Measurements from ENCODE around the gene RECK.

The RECK gene

DNA sequence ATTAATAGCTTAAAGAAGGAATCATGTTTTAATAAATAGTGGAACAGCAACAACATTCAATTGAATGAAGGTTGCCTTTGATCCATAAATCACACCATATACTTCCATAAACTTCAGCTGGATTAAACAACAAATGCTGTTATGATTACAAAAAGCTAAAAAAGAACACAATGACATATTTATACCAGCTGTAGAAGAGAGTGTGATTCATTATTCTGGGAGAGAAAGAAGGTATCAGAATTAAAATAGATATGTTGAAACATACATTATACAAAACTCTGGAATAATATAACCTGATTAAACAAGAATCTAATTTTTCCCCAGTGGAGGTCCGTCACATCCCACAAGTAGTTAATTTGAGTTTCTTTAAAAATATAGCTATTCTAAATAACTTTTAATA is 7.5 kb upstream of the RECK start:
- no peak for DNase-seq (ENCODE audit: low read depth in 2 of 2)

DNA sequence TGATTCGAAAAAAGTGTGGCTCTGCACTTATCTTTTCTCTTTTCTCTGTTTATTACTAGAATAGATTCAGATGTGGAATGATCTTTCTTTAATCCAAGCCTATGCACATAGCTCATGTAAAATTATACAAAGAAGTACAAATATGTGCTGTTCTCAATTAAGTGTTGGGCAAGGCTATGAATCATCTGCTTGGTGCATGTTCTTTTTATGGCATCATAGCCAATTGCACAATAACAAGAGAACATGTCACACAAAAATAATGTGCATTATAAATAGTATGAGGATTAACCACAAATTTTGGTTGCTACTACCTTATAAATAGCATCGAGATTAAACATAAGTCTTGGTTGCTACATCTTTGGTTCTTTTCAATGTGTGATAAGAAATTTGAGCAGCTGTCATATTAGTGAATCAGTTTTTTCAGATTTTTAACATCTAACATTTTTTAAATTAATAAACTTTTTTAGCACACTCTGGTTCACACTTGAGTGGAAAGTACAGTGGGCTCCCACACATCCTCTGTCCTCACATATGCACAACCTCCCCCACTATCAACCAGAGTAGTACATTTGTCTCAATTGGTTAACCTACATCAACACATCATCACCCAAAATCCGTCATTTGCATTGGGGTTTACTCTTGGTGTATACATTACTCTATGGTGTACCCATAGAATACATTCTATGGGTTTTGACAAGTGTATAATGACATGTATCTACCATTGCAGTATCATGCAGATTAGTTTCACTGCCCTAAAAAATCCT is 6.8 kb upstream of the RECK start:
- DNase-seq (ENCODE audit: low read depth in 2 of 2) = no peak

DNA sequence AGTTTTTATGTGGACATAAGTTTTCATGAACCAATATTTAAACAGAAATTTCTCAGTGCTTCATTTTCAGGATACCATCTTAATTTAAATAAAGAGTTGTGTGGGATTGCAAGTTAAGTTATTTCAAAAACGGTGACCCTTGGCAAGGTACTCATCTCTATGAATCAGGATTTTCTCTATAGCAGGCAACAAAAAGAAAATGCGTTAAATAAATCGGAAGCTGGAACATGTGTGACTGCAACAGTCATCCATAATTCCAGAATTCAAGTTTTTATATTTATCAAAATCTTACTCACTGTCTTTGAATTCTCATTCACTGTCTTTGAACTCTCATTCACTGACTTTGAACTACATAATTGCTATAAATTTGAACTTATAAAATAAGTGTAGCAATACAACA is 5.8 kb upstream of the RECK start:
- DNase-seq (ENCODE audit: low read depth in 2 of 2) = no peak

DNA sequence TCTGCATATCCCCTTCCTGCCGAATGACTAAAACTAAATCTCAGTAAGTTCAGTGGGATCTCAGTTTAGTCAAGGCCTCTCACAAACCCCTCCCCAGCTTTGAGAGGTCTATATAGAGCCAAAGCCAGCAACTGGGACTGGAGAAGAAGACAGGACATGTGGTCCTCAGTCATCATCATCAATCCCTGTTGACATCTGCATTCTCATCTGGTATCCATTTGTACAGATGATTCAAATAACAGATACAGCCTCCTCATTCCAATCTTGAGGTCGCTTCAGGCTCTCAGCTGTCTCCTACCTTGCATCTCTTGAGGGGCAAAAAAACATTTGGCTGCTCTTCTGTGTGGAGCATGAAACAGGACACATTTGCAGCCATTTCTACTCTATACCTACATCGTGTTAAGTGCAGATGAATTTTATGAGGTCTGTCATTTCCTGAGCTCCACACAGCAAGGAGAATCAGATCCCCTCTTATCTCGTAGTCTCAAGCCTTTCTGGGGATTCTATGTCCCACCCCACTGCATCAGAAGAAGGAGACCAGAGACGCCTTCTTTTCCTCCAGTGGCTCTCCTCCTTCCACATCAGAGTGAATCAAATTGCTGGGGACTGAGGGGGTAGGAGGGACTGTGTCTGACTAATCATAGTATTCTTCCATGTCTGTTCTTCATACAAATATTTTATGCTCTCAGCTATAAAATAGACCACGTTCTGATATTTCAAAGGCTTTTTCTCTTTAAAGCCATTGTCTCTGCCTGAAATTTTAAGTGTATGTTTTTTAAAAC is 4.7 kb upstream of the RECK start:
- no peak for DNase-seq (ENCODE audit: low read depth in 2 of 2)

DNA sequence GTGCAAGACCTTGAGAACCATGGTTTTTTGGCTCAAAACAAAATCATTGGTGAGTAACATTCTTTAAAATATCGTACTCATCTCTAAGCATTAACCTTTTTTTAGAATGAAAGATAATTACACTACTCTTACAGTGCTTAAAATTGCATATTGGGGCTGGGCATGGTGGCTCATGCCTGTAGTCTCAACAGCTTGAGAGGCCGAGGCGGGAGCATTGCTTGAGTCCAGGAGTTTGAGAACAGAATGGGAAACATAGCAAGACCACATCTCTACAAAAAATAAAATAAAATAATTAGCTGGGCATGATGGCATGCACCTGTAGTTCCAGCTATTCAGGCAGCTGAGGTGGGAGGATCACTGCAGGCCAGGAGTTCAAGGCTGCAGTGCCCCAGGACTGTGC is 2.9 kb upstream of the RECK start:
- no peak for DNase-seq (ENCODE audit: low read depth in 2 of 2)

DNA sequence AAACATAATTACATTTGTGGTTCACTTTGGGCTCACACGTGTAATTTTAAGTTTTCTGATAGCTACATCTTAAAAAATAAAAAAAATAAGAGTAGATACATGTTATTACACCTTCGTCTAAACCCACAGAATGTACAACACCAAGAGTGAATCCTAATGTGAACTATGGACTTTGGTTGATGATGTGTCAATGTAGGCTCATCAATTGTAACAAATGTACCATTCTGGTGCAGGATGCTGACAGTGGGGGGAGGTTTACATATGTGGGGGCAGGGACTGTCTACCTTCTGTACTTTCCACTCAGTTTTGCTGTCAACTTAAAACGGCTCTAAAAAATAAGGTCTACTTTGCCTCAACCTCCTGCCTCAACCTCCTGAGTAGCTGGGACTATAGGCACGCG is 2.5 kb upstream of the RECK start:
- no peak for DNase-seq (ENCODE audit: low read depth in 2 of 2)

DNA sequence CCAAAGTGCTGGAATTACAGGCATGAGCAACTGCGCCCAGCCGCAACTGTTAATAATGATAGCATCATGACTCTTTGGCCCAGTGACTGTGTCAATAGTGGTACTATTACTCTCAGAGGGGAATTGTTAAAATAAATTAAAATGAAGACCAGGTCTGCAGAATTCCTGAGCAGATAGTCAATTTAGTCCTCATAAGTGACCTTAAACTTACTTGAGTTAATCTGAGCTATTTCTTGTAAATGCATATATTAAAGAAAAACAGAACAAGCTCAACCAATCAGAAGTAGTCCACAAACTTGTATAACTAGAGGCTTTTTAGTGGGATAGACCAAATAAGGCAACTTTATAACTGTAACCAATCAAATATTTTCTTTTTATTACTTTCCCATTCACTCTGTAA is 1.7 kb upstream of the RECK start:
- DNase-seq (ENCODE audit: low read depth in 2 of 2) = no peak

DNA sequence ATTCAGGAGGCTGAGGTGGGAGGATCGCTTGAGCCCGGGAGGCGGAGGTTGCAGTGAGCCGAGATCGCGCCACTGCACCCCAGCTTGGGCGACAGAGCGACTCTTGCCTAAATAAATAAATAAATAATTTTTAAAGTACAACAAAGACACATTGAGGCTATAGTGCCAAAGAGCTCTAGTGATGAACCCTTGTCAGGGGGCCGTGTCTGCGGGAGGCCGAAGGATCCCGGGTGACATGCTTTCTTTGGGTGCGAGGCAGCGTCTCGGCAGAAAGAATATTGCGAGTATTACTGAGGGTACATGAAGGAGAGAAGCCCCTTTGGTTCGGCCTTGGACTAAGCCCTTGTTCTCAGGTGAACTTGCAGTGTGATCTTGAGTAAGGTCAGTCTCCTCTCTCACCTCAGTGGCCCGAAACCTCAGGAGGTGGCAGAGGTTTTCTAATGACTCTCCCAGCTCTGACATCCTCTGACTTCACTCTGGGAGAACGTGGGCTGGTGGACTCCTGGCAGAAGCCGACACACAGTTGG is 397 bp upstream of the RECK start:
- no peak for DNase-seq (ENCODE audit: low read depth in 2 of 2)

DNA sequence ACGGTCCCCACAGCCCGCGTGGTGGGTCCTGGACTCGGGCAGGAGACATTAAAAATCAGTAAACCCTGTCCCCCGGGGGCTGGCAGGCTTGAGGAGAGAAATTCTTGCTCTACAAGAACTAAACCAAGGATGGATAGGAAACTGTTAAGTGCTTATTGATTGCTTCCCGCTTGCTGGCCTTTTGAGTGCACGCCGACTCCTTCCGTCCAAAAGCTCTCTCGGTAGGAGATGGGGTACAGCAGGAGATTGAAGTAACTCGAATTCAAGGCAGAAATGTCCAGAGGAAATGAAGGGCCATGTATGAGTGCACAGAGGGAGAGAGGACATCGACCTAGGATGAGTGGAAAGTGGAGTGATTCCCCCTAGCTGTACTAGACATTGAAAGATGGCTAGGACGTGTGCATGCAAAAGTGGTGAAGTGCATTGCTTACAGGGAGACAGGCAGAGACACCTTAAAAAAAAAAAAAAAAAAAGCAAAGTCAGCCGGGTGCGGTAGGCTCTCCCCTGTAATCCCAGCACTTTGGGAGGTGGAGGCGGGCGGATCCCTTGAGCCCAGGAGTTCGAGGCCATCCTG is 923 bp downstream of the RECK start:
- DNase-seq (ENCODE audit: low read depth in 2 of 2) = no peak

DNA sequence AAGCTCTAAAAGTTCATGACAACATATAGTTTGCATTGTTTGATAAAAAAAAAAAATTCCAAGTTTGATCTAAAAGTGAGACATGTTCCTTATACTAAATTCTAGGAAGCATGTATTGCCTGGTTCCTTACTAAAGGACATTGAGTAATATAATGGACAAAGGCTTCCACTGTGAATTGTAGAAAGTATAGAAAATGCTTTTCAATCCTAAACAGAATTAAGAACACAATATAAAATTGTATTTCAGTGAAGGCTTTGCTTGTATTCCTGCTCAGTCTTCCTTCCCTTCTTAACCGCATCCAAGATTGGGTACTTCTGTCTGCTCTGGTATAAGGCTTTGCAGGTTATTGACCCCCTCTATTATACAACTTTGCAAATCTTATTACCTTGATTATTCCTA is 2.4 kb downstream of the RECK start:
- no peak for DNase-seq (ENCODE audit: low read depth in 2 of 2)

DNA sequence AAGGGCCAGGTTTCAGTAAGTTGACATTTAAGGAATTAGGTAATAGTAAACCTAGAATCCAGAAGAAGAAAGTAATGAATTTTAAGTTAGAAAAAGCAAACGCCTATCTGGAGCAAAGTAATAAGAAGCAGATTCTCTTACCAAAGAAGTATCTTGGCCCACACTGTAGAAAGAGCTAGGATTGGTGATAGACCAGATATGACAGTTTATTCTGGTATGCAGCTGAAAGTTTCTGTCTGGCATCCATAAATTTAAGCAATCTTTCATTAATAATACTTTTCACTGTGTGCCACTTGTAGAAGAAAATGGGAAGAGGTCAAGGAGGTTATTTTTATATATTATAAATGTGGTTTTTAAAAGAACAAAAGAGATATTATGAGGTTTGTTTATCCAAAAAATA is 3.0 kb downstream of the RECK start:
- DNase-seq (ENCODE audit: low read depth in 2 of 2) = no peak

DNA sequence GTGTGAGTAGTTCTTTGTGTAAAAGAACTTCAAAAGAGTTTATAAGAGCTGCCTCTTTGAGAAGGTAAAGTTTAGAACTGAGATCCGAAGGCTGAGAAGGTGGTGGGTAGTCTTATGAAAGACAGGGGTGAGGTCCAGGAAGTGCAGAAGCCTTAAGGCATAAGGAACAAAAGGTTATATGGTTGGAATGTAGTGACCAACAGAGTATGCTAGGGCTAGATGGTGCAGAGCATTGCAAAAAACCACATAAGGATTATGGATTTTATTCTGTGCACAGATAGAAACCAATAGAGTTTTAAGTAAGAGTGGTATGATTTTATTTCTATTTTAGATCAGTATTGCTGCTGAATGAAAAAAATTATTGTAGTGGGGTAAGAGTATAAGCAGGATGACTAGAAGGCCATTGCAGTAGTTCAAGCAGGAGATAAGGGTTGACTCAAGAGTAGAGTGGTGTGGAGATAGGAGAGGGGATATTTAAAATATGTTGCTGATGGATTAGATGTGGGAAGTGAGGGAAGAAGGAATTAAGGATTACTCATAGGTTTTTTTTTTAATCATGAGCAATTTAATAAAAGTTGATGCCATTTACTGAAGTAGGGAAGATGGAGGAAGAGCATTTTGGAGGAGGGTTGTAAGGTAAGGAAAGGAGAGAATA is 3.7 kb downstream of the RECK start:
- DNase-seq (ENCODE audit: low read depth in 2 of 2) = no peak

DNA sequence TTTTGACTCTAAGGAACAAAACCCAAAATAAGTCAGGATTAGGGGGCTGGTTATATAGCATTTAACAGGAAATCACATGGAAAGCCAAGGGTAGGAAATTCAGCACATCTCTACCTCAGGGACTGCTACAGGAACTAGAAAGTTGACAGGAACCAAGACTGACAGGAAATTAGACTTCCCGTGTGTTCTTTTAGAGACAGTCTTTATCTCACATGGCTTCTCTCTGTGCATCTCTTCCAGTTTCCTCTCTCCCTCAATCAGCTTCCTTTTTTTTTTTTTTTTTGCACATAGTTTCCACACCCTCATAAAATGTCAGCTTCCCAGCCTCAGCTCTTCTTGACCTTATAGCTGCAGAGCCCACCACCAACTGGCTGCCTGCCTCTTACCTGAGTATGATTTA is 4.8 kb downstream of the RECK start:
- DNase-seq (ENCODE audit: low read depth in 2 of 2) = no peak

DNA sequence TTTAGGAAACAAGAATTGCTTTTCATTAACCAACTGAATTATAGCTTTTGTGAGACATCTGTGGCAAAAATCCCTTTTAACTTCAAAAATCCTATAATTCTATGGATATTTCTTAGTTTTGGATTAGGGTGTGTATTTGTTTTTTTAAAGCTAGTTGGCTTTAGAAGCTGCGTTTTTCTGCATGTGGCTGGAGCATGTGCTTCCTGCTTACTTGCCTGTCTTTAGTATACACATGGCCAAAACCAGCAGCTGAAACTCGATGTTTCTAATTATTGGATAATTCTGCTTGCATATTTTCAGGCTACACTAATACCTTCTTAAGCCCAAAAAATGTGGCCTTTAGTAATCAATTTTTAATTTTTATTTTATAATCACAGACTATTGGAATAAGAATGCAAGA is 8.9 kb downstream of the RECK start:
- DNase-seq (ENCODE audit: low read depth in 2 of 2) = no peak

DNA sequence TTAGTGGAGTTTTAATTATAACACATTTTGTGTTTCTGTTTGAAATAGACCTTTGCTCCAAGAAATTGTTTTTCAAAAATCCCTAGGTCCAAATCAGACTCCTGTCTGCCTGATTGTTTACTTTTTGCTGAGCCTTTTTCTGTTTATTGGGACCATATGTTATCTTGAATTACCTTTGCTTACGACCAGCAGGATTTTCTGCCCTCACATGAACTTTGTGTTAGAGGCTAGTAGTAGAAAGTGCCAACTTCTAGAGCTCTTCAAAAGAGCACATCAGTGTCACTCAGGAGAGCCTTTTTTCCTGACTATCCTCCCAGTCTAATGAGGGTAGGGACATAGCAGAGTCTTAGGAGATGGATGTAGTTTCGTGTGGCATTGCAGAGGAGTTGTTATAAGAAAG is 10.2 kb downstream of the RECK start:
- DNase-seq (ENCODE audit: low read depth in 2 of 2) = no peak

DNA sequence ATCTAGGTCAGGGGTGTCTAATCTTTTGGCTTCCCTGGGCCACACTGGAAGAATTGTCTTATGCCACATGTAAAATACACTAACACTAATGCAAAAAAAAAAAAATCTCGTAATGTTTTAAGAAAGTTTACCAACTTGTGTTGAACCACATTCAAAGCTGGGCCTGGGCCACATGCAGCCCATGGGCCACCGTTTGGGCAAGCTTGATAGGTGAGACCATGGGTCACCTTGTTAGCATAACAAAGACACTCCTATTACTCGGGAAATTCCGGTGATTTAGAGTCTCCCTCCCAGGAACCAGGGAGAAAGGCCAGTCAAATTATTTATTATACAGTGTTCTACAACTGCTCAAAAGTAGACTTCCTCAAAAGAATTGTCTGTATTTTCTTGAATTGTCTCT is 12.7 kb downstream of the RECK start:
- DNase-seq (ENCODE audit: low read depth in 2 of 2) = no peak

DNA sequence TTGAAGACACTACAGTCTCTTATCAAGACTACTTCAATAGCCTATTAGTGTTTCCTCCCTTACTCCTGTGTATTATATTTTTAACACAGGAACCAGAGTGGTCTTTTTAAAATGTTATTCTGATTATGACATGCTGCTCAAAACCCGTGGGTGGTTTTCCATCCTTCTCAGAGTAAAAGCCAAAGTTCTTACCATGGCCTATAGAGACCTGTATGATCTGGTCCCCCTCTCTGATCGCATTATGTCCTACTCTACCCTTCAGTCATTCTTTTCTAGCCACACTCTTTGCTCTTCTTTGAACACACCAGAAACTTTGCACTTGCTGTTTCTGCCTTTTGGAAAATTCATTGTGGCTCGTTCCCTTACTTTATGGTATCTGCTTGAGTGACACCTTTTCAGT is 13.8 kb downstream of the RECK start:
- no peak for DNase-seq (ENCODE audit: low read depth in 2 of 2)

DNA sequence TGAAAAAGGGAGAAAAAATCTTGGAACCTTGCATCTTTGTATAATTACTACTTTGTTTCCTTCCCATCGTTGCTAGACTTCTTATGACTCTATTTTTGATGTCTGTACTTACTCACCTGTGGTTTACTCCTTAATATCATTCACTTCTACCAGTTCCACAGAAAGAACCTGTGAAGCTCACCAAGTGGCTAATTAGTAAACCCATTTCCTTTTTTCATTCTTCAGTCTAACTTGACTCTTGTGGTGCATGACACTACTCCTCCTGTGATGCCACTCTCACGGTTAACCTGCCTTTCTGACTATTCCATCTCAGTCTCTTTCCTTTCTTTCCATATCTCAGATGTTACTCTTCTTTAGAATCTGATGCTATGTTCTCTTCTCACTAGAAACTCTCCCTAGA is 14.6 kb downstream of the RECK start:
- no peak for DNase-seq (ENCODE audit: low read depth in 2 of 2)

DNA sequence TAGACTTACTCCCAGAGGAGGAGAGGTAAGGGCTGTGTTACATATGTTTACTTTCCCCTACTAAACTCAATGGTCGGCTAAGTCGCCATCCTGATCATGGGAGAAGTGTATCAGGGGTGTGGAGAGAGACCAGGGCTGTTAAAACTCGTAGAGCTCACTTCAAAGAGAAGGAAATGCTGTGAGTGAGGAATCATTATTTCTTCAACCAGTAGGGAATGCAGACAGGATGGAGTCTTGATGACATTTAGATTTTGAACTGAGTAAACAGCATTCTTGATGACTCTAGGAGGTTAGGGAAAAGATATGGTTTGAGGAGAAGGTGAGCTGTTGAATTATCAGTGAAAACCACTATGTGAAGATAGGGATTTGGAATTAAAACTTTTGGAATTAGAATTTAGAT is 17.3 kb downstream of the RECK start:
- no peak for DNase-seq (ENCODE audit: low read depth in 2 of 2)

DNA sequence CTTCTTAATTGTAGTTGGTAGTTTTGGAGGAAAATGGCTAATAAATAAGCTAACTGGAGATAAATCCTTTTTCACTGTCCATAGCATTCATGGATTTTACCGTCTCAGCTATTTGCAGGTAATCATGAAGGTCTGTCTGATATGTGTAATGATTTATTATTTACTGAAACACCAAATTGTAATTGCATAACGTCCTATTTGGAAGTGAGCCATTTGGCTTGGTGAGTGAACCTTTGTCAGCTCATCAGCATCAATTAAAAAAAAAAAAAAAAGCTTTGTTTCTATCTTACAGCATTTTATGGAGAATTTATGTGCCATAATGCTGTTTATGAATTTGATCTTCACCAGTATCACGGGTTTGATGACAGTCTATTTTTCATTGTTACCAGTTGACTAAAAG is 20.2 kb downstream of the RECK start:
- DNase-seq (ENCODE audit: low read depth in 2 of 2) = no peak

DNA sequence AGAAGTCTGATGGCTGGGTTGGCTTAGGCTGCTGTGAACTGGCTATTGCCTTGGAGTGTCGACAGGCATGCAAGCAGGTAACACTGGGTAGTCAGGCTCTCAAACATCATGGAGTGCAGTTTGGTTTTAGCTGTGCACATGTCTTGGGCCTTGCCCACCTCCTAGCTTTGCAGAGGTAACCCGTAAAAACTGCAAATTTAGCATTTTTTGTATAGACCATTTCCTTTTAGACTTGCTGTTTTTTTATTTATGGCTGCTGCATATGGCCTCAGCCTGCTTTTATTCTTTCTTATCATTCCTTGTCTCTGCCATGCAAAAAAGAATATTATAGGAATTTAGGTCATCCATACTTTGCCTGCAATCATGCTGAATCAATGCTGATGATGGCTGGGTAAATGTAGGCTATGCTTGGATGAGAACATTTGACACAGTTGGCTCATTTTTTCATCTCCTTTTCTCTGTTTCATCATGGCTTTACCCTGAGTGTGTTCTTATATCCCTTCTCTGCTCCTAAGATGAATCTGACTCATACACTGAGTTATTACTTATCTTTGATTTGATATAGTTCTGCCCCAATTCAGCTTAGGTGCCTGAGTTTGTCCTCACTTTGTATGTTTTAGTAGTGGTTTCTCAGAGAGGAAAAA is 27.2 kb downstream of the RECK start:
- DNase-seq (ENCODE audit: low read depth in 2 of 2) = no peak

DNA sequence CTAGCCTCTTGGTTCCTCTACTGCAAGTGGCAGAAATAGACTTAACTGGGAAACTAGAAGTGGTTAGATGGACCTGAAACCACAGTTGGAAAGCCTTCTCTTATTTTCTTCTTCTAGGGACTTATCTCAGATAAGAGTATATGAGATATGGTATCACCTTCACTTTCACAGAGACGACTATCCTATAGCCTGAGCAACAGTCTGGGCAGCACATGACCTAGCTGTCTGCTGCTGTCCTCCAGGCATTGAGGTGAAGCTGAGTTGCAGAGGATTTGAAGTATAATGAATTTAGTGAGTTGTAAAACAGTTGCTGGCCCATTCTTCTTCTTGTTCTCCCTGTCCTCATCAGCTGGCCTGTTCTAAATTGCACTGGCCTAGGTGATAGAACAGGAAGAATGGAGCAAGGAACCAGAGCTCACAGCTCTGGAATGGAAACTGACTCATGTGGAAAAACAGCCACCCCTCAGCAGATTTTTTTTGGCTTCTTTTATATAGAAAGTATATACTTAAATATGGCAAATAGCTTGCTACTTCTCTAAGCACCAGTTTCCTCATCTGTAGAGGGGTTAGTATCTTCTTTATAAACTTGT is 27.8 kb downstream of the RECK start:
- DNase-seq (ENCODE audit: low read depth in 2 of 2) = no peak
